ENCODE data around the gene BRD8. TPM values are rescaled to one million over a fixed set of nuclear protein-coding genes. Genes with fewer than 3 reads are reported as not detected.

The BRD8 gene
- total and polyA plus RNA-seq, 10 of the 15 experiments (the other 5 are each of a cell fraction or from before 2014, with no cell fraction given) = 28.1 to 78.5 (median 44.5) TPM

DNA sequence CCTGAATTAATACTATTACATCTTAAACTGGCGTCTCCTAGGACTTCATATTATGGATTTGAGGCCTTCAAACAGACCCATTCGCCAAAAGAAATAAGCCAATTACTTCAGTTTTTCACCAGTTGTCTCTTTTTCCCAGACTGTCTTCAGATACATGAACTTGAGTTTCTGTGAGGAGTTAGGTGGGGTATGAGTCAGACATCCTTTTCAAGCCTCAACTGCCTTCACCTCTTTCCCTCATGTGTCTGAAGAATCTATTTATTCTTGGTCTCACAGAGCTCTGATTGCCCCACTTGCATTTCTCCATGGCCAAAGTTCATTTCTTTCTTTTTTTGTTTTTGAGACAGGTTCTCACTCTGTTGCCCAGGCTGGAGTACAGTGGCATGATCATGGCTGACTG lies 82.1 kb downstream of the BRD8 start (continued):
- TF ChIP-seq, protein P1, sequence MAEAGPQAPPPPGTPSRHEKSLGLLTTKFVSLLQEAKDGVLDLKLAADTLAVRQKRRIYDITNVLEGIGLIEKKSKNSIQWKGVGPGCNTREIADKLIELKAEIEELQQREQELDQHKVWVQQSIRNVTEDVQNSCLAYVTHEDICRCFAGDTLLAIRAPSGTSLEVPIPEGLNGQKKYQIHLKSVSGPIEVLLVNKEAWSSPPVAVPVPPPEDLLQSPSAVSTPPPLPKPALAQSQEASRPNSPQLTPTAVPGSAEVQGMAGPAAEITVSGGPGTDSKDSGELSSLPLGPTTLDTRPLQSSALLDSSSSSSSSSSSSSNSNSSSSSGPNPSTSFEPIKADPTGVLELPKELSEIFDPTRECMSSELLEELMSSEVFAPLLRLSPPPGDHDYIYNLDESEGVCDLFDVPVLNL (IDR thresholded peaks at IDR 0.05; ENCODE audit: low read depth, low read length) = no peak
- no peak for TF ChIP-seq EZH2 (IDR thresholded peaks at IDR 0.05; ENCODE audit: borderline replicate concordance, control insufficient read depth, low read depth, low read length)
- no peak for TF ChIP-seq NFYA (IDR thresholded peaks at IDR 0.05; ENCODE audit: borderline replicate concordance, low read depth, low read length)
- TF ChIP-seq RFX5 (IDR thresholded peaks at IDR 0.05; ENCODE audit: low read depth, low read length) = no peak
- TF ChIP-seq TAF1 (IDR thresholded peaks at IDR 0.05; ENCODE audit: borderline replicate concordance, low read depth, low read length) = no peak
- TF ChIP-seq, protein P2, sequence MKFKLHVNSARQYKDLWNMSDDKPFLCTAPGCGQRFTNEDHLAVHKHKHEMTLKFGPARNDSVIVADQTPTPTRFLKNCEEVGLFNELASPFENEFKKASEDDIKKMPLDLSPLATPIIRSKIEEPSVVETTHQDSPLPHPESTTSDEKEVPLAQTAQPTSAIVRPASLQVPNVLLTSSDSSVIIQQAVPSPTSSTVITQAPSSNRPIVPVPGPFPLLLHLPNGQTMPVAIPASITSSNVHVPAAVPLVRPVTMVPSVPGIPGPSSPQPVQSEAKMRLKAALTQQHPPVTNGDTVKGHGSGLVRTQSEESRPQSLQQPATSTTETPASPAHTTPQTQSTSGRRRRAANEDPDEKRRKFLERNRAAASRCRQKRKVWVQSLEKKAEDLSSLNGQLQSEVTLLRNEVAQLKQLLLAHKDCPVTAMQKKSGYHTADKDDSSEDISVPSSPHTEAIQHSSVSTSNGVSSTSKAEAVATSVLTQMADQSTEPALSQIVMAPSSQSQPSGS (IDR thresholded peaks at IDR 0.05; ENCODE audit: low read length) = no peak
- no peak for TF ChIP-seq BHLHE40 (IDR thresholded peaks at IDR 0.05; ENCODE audit: borderline replicate concordance in 1 of 2, low read depth in 2 of 2, low read length in 1 of 2)

DNA sequence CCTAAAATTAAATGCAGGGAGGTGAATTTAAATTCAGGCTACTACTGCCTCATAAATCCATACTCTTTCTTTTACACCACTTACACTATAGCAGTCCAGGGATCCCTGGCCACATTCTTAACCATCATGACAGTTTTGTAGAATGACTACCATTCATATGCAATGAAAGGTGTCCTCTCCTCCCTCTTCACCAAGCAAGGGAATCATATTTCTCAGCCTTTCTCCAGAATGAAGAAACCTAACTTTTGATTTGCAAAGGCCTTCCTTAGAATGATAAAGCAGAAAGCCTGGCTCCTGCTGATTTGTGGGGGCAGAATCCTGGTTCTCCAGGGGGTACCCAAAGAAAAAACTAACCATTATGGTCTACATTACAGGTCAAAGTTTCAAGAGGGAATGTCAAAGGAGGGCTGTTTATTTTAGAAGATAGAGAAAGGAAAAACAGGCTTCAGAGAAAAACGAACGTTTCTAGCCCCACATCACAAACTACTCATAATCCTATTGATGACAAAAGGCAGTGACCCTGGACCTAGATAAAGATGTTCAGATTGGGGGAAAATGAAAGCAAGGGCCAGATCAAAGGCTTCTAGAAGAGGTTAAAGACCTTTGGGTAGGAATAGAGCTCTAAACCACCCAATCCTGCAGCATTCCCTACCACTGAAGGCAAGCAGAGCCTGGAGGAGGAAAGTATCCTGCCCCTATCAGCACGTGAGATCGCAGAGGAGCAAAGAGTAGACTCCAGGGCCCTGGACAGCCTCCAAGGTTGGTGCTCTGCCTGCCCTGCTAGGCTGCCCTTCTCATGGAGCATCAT lies 83.1 kb downstream of the BRD8 start:
- FAIRE-seq (no peak), ATAC-seq (no peak), DNase-seq (ENCODE audit: low read depth, low spot score) (no peak)
- no TSS peak for BruUV-seq (replicated peaks)
- no peaks in the 10 kb centered on the region for H3K4me1 ChIP-seq (ENCODE audit: control insufficient read depth, insufficient read depth, low read length)
- intact Hi-C loops (cut with micrococcal nuclease; ENCODE audit: unreplicated experiment) = no loop called here
- in situ Hi-C loops (cut with MboI) = loop anchor here (25.0 kb wide), 1 partner anchor 758 kb away; no protein-coding TSS in a partner anchor
- no peaks in the 10 kb centered on the region for H3K79me2 ChIP-seq (ENCODE audit: control insufficient read depth, insufficient read depth, low read length)
- no peak overlapping the region for H3K4me3 ChIP-seq
- POLR2A ChIA-PET = no interaction called here
- RAD21 ChIA-PET (ENCODE audit: unreplicated experiment) = no interaction called here
- SMC1A ChIA-PET (ENCODE audit: uncharacterized antibody, unreplicated experiment) = interaction anchor here (1.4 kb wide), 1 partner anchor 37 kb away, joined by 3 read pairs; no protein-coding TSS in a partner anchor
- no peak overlapping the region for H3K9ac ChIP-seq (ENCODE audit: control insufficient read depth, insufficient read depth, low read length)
- no peaks in the 10 kb centered on the region for H3K9me3 ChIP-seq (replicated peaks; ENCODE audit: control insufficient read depth, insufficient read depth, low read length)
- no peaks in the 10 kb centered on the region for H3K36me3 ChIP-seq (ENCODE audit: control insufficient read depth in 2 of 2, insufficient read depth in 2 of 2, low read length in 1 of 2)
- no peak overlapping the region for H3K4me2 ChIP-seq (ENCODE audit: control insufficient read depth, insufficient read depth)
- H3K27ac ChIP-seq (ENCODE audit: control insufficient read depth, insufficient read depth) = no peak overlapping the region
- WGBS (ENCODE audit: insufficient coverage, insufficient replicate concordance, low lambda C conversion rate, missing lambda C conversion rate) = 36% methylated on average over 4 of the region's 4 CpGs
- H4K20me1 ChIP-seq (ENCODE audit: control insufficient read depth, insufficient read depth) = no peaks in the 10 kb centered on the region
- H2AFZ ChIP-seq (ENCODE audit: control insufficient read depth, low read depth, low read length) = no peak overlapping the region
- H3K27me3 ChIP-seq (replicated peaks in 1 of 2; ENCODE audit: control insufficient read depth in 2 of 2, insufficient read depth in 2 of 2, low read length in 1 of 2) = no peaks in the 10 kb centered on the region; a peak in 1 of 4 replicates
- CTCF ChIA-PET = interaction anchor here (0.6 kb wide), 1 partner anchor 446 kb away, joined by 3 read pairs; no protein-coding TSS in a partner anchor
- TF ChIP-seq MEF2B (IDR thresholded peaks at IDR 0.05; ENCODE audit: partially characterized antibody, poor library complexity, severe bottlenecking) (no peak), NRF1 (conservative IDR thresholded peaks at IDR 0.05; ENCODE audit: low read depth, low read length) (no peak), ZZZ3 (IDR thresholded peaks at IDR 0.05; ENCODE audit: control insufficient read depth, insufficient read length, low read depth) (no peak), KAT2A (conservative IDR thresholded peaks at IDR 0.05; ENCODE audit: control insufficient read depth, low read depth, low read length) (no peak), MXI1 (IDR thresholded peaks at IDR 0.05; ENCODE audit: low read depth, low read length) (no peak)
- TF ChIP-seq, protein P3, sequence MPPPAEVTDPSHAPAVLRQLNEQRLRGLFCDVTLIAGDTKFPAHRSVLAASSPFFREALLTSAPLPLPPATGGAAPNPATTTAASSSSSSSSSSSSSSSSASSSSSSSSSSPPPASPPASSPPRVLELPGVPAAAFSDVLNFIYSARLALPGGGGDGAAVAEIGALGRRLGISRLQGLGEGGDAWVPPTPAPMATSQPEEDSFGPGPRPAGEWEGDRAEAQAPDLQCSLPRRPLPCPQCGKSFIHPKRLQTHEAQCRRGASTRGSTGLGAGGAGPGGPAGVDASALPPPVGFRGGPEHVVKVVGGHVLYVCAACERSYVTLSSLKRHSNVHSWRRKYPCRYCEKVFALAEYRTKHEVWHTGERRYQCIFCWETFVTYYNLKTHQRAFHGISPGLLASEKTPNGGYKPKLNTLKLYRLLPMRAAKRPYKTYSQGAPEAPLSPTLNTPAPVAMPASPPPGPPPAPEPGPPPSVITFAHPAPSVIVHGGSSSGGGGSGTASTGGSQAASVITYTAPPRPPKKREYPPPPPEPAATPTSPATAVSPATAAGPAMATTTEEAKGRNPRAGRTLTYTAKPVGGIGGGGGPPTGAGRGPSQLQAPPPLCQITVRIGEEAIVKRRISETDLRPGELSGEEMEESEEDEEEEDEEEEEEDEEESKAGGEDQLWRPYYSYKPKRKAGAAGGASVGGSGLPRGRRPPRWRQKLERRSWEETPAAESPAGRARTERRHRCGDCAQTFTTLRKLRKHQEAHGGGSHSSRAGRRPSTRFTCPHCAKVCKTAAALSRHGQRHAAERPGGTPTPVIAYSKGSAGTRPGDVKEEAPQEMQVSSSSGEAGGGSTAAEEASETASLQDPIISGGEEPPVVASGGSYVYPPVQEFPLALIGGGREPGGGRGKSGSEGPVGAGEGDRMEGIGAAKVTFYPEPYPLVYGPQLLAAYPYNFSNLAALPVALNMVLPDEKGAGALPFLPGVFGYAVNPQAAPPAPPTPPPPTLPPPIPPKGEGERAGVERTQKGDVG (CRISPR knock-in tag; IDR thresholded peaks at IDR 0.05) = no peak
